WTC11 (cell line): ENCODE data around the gene FOXN3. TPM values are rescaled to one million over a fixed set of nuclear protein-coding genes. Genes with fewer than 3 reads are reported as not detected.

Source experiments
- ATAC-seq: fragments of 200-7000 bp; cut with Tn5 transposase; 2 replicates; pipeline ENCODE4 v1.10.0; 2021; ENCODE audit warnings: mild to moderate bottlenecking, moderate library complexity
- CTCF ChIA-PET: fragments of 300-600 bp; sonication (Branson Sonifier 250); formaldehyde crosslinking; loops from one replicate; lab custom pipeline; 2021; ENCODE audit warnings: antibody characterized with exemption; lab: Charles Lee
- POLR2A ChIA-PET: fragments of 350-600 bp; sonication (Branson Sonifier 250); formaldehyde crosslinking; loops from one replicate; lab custom pipeline; 2021; ENCODE audit warnings: antibody characterized with exemption; lab: Charles Lee
- DNase-seq: peaks from one replicate; pipeline ENCODE4 v3.0.0; 2021; ENCODE audit warnings: low spot score
- H3K27ac Mint-ChIP-seq: 2 replicates; pipeline ENCODE4 v1.8.0; 2021; ENCODE audit warnings: mixed read lengths
- H3K27me3 Mint-ChIP-seq: 2 replicates; pipeline ENCODE4 v1.8.0; 2021; ENCODE audit warnings: low read depth, mild to moderate bottlenecking, moderate library complexity, mixed read lengths
- H3K36me3 Mint-ChIP-seq: 2 replicates; pipeline ENCODE4 v1.8.0; 2021; ENCODE audit warnings: mixed read lengths
- H3K4me1 Mint-ChIP-seq: 2 replicates; pipeline ENCODE4 v1.8.0; 2022; ENCODE audit warnings: mixed read lengths
- H3K4me3 Mint-ChIP-seq: 2 replicates; pipeline ENCODE4 v1.8.0; 2021; ENCODE audit warnings: mild to moderate bottlenecking, moderate library complexity, mixed read lengths
- H3K9me3 Mint-ChIP-seq: 2 replicates; pipeline ENCODE4 v1.8.0; 2021; ENCODE audit warnings: mixed read lengths
- AR ChIP-seq: fragments of 250-450 bp; sonication (Bioruptor Pico); IDR thresholded peaks from 2 replicates; pipeline ENCODE4 v1.9.0; 2021; ENCODE audit warnings: mild to moderate bottlenecking
- ATF2 ChIP-seq: sonication (generic); formaldehyde crosslinking; IDR thresholded peaks from 2 replicates; pipeline ENCODE4 v1.8.1; 2022; ENCODE audit warnings: low read depth, missing genetic modification reagents, borderline replicate concordance
- ESRRA ChIP-seq: sonication (generic); formaldehyde crosslinking; IDR thresholded peaks from 2 replicates; pipeline ENCODE4 v1.8.1; 2022; ENCODE audit warnings: mild to moderate bottlenecking, missing genetic modification reagents, borderline replicate concordance
- ETV6 ChIP-seq: sonication (generic); formaldehyde crosslinking; IDR thresholded peaks from 2 replicates; pipeline ENCODE4 v1.8.1; 2022; ENCODE audit warnings: mild to moderate bottlenecking, missing genetic modification reagents
- FOXP4 ChIP-seq: sonication (generic); formaldehyde crosslinking; IDR thresholded peaks from 2 replicates; pipeline ENCODE4 v1.8.0; 2022; ENCODE audit warnings: mild to moderate bottlenecking, missing genetic modification reagents
- IRF1 ChIP-seq: sonication (generic); formaldehyde crosslinking; IDR thresholded peaks from 2 replicates; pipeline ENCODE4 v1.8.0; 2023; ENCODE audit warnings: missing genetic modification reagents
- MYBL2 ChIP-seq: sonication (generic); formaldehyde crosslinking; IDR thresholded peaks from 2 replicates; pipeline ENCODE4 v1.8.1; 2023; ENCODE audit warnings: mild to moderate bottlenecking, moderate library complexity, missing genetic modification reagents
- NFATC4 ChIP-seq: fragments of 250-450 bp; sonication (Bioruptor Pico); IDR thresholded peaks from 2 replicates; pipeline ENCODE4 v1.9.0; 2021; ENCODE audit warnings: mild to moderate bottlenecking
- NR1H2 ChIP-seq: sonication (generic); formaldehyde crosslinking; IDR thresholded peaks from 2 replicates; pipeline ENCODE4 v1.9.0; 2021; ENCODE audit warnings: mild to moderate bottlenecking, moderate library complexity, missing genetic modification reagents
- SMAD4 ChIP-seq: sonication (generic); formaldehyde crosslinking; IDR thresholded peaks from 2 replicates; pipeline ENCODE4 v1.8.0; 2022; ENCODE audit warnings: mild to moderate bottlenecking, missing genetic modification reagents
- SOX15 ChIP-seq: fragments of 250-450 bp; sonication (Bioruptor Pico); IDR thresholded peaks from 2 replicates; pipeline ENCODE4 v1.9.0; 2021; ENCODE audit warnings: mild to moderate bottlenecking
- STAT6 ChIP-seq: sonication (generic); formaldehyde crosslinking; conservative IDR thresholded peaks from 2 replicates; pipeline ENCODE4 v1.8.1; 2023; ENCODE audit warnings: mild to moderate bottlenecking, low read depth, missing genetic modification reagents, moderate library complexity
- TEAD1 ChIP-seq: sonication (generic); formaldehyde crosslinking; IDR thresholded peaks from 2 replicates; pipeline ENCODE4 v1.8.0; 2022; ENCODE audit warnings: mild to moderate bottlenecking, missing genetic modification reagents
- ZBTB21 ChIP-seq: sonication (generic); formaldehyde crosslinking; IDR thresholded peaks from 2 replicates; pipeline ENCODE4 v1.8.1; 2023; ENCODE audit warnings: mild to moderate bottlenecking, missing genetic modification reagents, borderline replicate concordance
- ZNF281 ChIP-seq: sonication (generic); formaldehyde crosslinking; IDR thresholded peaks from 2 replicates; pipeline ENCODE4 v1.8.0; 2023; ENCODE audit warnings: mild to moderate bottlenecking, missing genetic modification reagents
- total RNA-seq: library from RNA; stranded (reverse); gene quantifications from 3 replicates; pipeline ENCODE4 v1.2.3, GENCODE V29; 2021
- TF ChIP-seq, protein P1 (sequence below): sonication (generic); formaldehyde crosslinking; conservative IDR thresholded peaks from 2 replicates; pipeline ENCODE4 v1.8.1; 2022; ENCODE audit warnings: mild to moderate bottlenecking, missing genetic modification reagents

The FOXN3 gene
- total RNA-seq, 1 experiment from 2014 or later, result 170 TPM

DNA sequence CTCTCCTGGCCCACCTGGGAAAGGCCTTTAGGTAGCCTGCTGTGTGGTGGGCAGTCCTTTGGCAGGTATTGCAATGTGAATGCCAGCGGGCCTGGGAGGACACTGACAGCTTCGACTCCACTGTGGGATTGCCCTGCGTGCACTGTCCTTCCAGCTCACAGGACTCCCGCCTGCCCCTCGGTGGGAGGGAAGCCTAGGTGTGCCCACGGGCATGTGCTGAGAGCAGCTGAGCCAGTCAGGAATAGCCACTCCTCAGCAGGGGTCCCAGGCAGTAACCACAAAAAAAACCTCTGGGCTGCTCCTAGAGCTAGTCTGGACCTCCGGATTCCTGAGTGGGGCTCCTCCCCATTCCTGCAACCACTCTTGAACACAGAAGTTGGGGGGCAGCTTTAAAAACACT, 278.2 kb downstream of the FOXN3 start:
- TF ChIP-seq ETV6 (no peak), NFATC4 (CRISPR knock-in tag) (no peak), ATF2 (CRISPR knock-in tag) (no peak), MYBL2 (CRISPR knock-in tag) (no peak), ZNF281 (CRISPR knock-in tag) (no peak), STAT6 (CRISPR knock-in tag) (no peak), FOXP4 (CRISPR knock-in tag) (no peak), SMAD4 (no peak), NR1H2 (CRISPR knock-in tag) (no peak), ESRRA (no peak), SOX15 (CRISPR knock-in tag) (no peak), TEAD1 (no peak), AR (CRISPR knock-in tag) (no peak), IRF1 (CRISPR knock-in tag) (no peak), ZBTB21 (no peak)
- TF ChIP-seq, protein P1, sequence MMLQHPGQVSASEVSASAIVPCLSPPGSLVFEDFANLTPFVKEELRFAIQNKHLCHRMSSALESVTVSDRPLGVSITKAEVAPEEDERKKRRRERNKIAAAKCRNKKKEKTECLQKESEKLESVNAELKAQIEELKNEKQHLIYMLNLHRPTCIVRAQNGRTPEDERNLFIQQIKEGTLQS, result no peak
- TF ChIP-seq, all 79 proteins: peak for 0
- H3K27ac Mint-ChIP-seq, result no peak overlapping the region
- DNase-seq (no peak), ATAC-seq (no peak)
- peaks cover 17% of the 10 kb centered on the region for H3K9me3 Mint-ChIP-seq
- H3K27me3 Mint-ChIP-seq, result peaks cover 24% of the 10 kb centered on the region
- ChIA-PET POLR2A (no interaction called here), CTCF (interaction anchor here (1.7 kb wide), 1 partner anchor 56 kb away, joined by 4 read pairs; no protein-coding TSS in a partner anchor)
- H3K4me3 Mint-ChIP-seq, result no peak overlapping the region
- H3K36me3 Mint-ChIP-seq, result peaks cover 5% of the 10 kb centered on the region; the same call in 1 of the 2 replicates
- peaks cover 34% of the 10 kb centered on the region for H3K4me1 Mint-ChIP-seq
